Activated B cell treated with CpG ODN at 0.5 μM for 24 hours (primary cell): ENCODE measurements around the gene TMEM201. TPM values are rescaled to one million over a fixed set of nuclear protein-coding genes. Genes with fewer than 3 reads are reported as not detected.

Experiments used
- ATAC-seq: fragments of 200-7000 bp; cut with Tn5 transposase; one replicate; pipeline ENCODE4 v1.10.0; 2021; ENCODE audit warnings: low read depth, mild to moderate bottlenecking, moderate library complexity
- CTCF ChIA-PET: fragments of 350-600 bp; sonication (Branson Sonifier 250); formaldehyde crosslinking; loops from one replicate; lab custom pipeline; 2021; ENCODE audit warnings: antibody characterized with exemption; lab: Charles Lee
- POLR2A ChIA-PET: fragments of 350-600 bp; sonication (Branson Sonifier 250); formaldehyde crosslinking; loops from one replicate; lab custom pipeline; 2021; ENCODE audit warnings: antibody characterized with exemption; lab: Charles Lee
- DNase-seq: peaks from one replicate; pipeline ENCODE4 v3.0.0; 2022
- H3K27ac Mint-ChIP-seq: one replicate; pipeline ENCODE4 v1.8.0; 2020; ENCODE audit warnings: mixed read lengths
- H3K27me3 Mint-ChIP-seq: one replicate; pipeline ENCODE4 v1.8.0; 2021; ENCODE audit warnings: mixed read lengths
- H3K36me3 Mint-ChIP-seq: one replicate; pipeline ENCODE4 v1.8.0; 2021; ENCODE audit warnings: low read depth, mixed read lengths
- H3K4me1 Mint-ChIP-seq: one replicate; pipeline ENCODE4 v1.8.0; 2021; ENCODE audit warnings: mixed read lengths
- H3K4me3 Mint-ChIP-seq: one replicate; pipeline ENCODE4 v1.8.0; 2020; ENCODE audit warnings: mild to moderate bottlenecking, mixed read lengths
- H3K9me3 Mint-ChIP-seq: one replicate; pipeline ENCODE4 v1.8.0; 2020; ENCODE audit warnings: mixed read lengths
- CTCF ChIP-seq: fragments of 200-600 bp; IDR thresholded peaks from one replicate; pipeline ENCODE4 v1.8.0; 2022; ENCODE audit warnings: antibody characterized with exemption, mild to moderate bottlenecking
- intact Hi-C: fragments of 100-400 bp; cut with micrococcal nuclease; formaldehyde crosslinking; loops from one replicate; pipeline ENCODE4 v1.15.1; 2024
- total RNA-seq: library from RNA; stranded (reverse); gene quantifications from 2 replicates; pipeline ENCODE4 v1.2.3, GENCODE V29; 2022

Gene TMEM201
- total RNA-seq, 1 donor from 2014 or later: 9.4 TPM

- ChIA-PET POLR2A (interaction anchor here (1.2 kb wide), 1 partner anchor 18 kb away, joined by 3 read pairs; no protein-coding TSS in a partner anchor), CTCF (no interaction called here)
- no peaks in the 10 kb centered on the region for H3K27me3 Mint-ChIP-seq
- no peak for TF ChIP-seq CTCF
- no peak overlapping the region for H3K4me3 Mint-ChIP-seq
- no peak overlapping the region for H3K27ac Mint-ChIP-seq
- no peaks in the 10 kb centered on the region for H3K9me3 Mint-ChIP-seq
- H3K36me3 Mint-ChIP-seq: peaks cover 38% of the 10 kb centered on the region
- no peak for ATAC-seq
- intact Hi-C loops: no loop called here
- H3K4me1 Mint-ChIP-seq: peaks cover 5% of the 10 kb centered on the region
- no peak for DNase-seq
Measured at GRCh38 chr1:9598316-9598700, 9.6 kb downstream of the TMEM201 start.

GRCh38 chr1:9599741-9600140, 11.0 kb downstream of the TMEM201 start:
- Mint-ChIP-seq H3K4me3 (no peak overlapping the region), H3K27ac (no peak overlapping the region), H3K4me1 (no peaks in the 10 kb centered on the region), H3K36me3 (peaks cover 42% of the 10 kb centered on the region), H3K27me3 (no peaks in the 10 kb centered on the region), H3K9me3 (no peaks in the 10 kb centered on the region)
- ChIA-PET POLR2A (no interaction called here), CTCF (no interaction called here)
- ATAC-seq (no peak), DNase-seq (no peak)
- intact Hi-C loops: no loop called here
- no peak for TF ChIP-seq CTCF

GRCh38 chr1:9600861-9601834, 12.4 kb downstream of the TMEM201 start:
- ATAC-seq: no peak
- no peak overlapping the region for H3K27ac Mint-ChIP-seq
- H3K27me3 Mint-ChIP-seq: no peaks in the 10 kb centered on the region
- DNase-seq: no peak
- no peaks in the 10 kb centered on the region for H3K4me1 Mint-ChIP-seq
- intact Hi-C loops: no loop called here
- H3K4me3 Mint-ChIP-seq: no peak overlapping the region
- H3K9me3 Mint-ChIP-seq: no peaks in the 10 kb centered on the region
- peaks cover 44% of the 10 kb centered on the region for H3K36me3 Mint-ChIP-seq
- CTCF ChIA-PET: no interaction called here
- TF ChIP-seq CTCF: no peak
- POLR2A ChIA-PET: no interaction called here

GRCh38 chr1:9601942-9602793, 13.5 kb downstream of the TMEM201 start:
- peaks cover 39% of the 10 kb centered on the region for H3K36me3 Mint-ChIP-seq
- no peak overlapping the region for H3K27ac Mint-ChIP-seq
- intact Hi-C loops: no loop called here
- H3K9me3 Mint-ChIP-seq: no peaks in the 10 kb centered on the region
- CTCF ChIA-PET: interaction anchor here (0.7 kb wide), 1 partner anchor 20 kb away, joined by 3 read pairs; no protein-coding TSS in a partner anchor
- POLR2A ChIA-PET: no interaction called here
- no peaks in the 10 kb centered on the region for H3K4me1 Mint-ChIP-seq
- TF ChIP-seq CTCF: no peak
- DNase-seq (no peak), ATAC-seq (no peak)
- H3K4me3 Mint-ChIP-seq: no peak overlapping the region
- H3K27me3 Mint-ChIP-seq: no peaks in the 10 kb centered on the region

GRCh38 chr1:9602794-9603167, 14.1 kb downstream of the TMEM201 start:
- no peak for ATAC-seq
- POLR2A ChIA-PET: no interaction called here
- no peak for DNase-seq
- TF ChIP-seq CTCF: no peak
- no peak overlapping the region for H3K27ac Mint-ChIP-seq
- H3K9me3 Mint-ChIP-seq: no peaks in the 10 kb centered on the region
- CTCF ChIA-PET: interaction anchor here (0.7 kb wide), 1 partner anchor 20 kb away, joined by 3 read pairs; no protein-coding TSS in a partner anchor
- no peaks in the 10 kb centered on the region for H3K4me1 Mint-ChIP-seq
- no peak overlapping the region for H3K4me3 Mint-ChIP-seq
- H3K27me3 Mint-ChIP-seq: no peaks in the 10 kb centered on the region
- intact Hi-C loops: no loop called here
- peaks cover 42% of the 10 kb centered on the region for H3K36me3 Mint-ChIP-seq
